ENCODE data around the gene MEI1. TPM values are rescaled to one million over a fixed set of nuclear protein-coding genes. Genes with fewer than 3 reads are reported as not detected.

MEI1 gene
- total and polyA plus RNA-seq, 9 of the 15 experiments (the other 6 are each of a cell fraction or from before 2014, with no cell fraction given) = 0.08 to 0.68 (median 0.18) TPM; not detected in 2

- CTCF ChIA-PET (ENCODE audit: low intra/inter-chr PET ratio) = no interaction called here
- no TSS peak for BruUV-seq (replicated peaks)
- in situ Hi-C loops (cut with MboI) (no loop called here), intact Hi-C loops (cut with micrococcal nuclease) (no loop called here)
- Histone ChIP-seq H4K20me1 (replicated peaks; ENCODE audit: control insufficient read depth, insufficient read depth, low read length) (no peaks in the 10 kb centered on the region), H3K27me3 (ENCODE audit: control insufficient read depth in 2 of 2, insufficient read depth in 2 of 2, low read length in 2 of 2) (no peaks in the 10 kb centered on the region), H3K4me3 (no peak overlapping the region), H3K36me3 (ENCODE audit: control insufficient read depth, insufficient read depth, low read length) (peaks cover 44% of the 10 kb centered on the region; the same call in 2 of the 3 replicates), H3K9ac (ENCODE audit: insufficient read depth in 1 of 2, low read depth in 2 of 2, low read length in 2 of 2) (no peak overlapping the region), H2AFZ (ENCODE audit: low read depth, low read length) (no peak overlapping the region), H3K79me2 (ENCODE audit: control insufficient read depth, insufficient read depth, low read length) (no peaks in the 10 kb centered on the region), H3K9me3 (replicated peaks; ENCODE audit: control insufficient read depth, insufficient read depth, low read depth, low read length) (no peaks in the 10 kb centered on the region), H3K4me1 (replicated peaks in 1 of 2; ENCODE audit: control insufficient read depth in 2 of 2, insufficient read depth in 2 of 2, low read length in 2 of 2) (no peaks in the 10 kb centered on the region; a peak in 1 of 5 replicates), H3K4me2 (ENCODE audit: insufficient read depth, low read length) (no peak overlapping the region), H3K27ac (ENCODE audit: extremely low read depth, low read depth, low read length) (no peak overlapping the region), H3K9me1 (ENCODE audit: control insufficient read depth, insufficient read depth, low read length) (peaks cover 5% of the 10 kb centered on the region)
- no peak for DNase-seq (ENCODE audit: extremely low read depth in 1 of 4, low spot score in 3 of 4)
- POLR2A ChIA-PET = no interaction called here
- no peak for ATAC-seq
- WGBS (ENCODE audit: insufficient coverage, low coverage, missing lambda C conversion rate) = 100% methylated on average over 1 of the region's 1 CpG
- no peak for TF ChIP-seq RBM22 (IDR thresholded peaks at IDR 0.05; ENCODE audit: low read depth, low read length, poor library complexity, severe bottlenecking)
- no peak for TF ChIP-seq FOSL1 (tag; conservative IDR thresholded peaks at IDR 0.05)
- TF ChIP-seq ZNF41 (CRISPR knock-in tag; conservative IDR thresholded peaks at IDR 0.05) = no peak
- no peak for TF ChIP-seq PHB (CRISPR knock-in tag; IDR thresholded peaks at IDR 0.05)
- TF ChIP-seq, protein P1, sequence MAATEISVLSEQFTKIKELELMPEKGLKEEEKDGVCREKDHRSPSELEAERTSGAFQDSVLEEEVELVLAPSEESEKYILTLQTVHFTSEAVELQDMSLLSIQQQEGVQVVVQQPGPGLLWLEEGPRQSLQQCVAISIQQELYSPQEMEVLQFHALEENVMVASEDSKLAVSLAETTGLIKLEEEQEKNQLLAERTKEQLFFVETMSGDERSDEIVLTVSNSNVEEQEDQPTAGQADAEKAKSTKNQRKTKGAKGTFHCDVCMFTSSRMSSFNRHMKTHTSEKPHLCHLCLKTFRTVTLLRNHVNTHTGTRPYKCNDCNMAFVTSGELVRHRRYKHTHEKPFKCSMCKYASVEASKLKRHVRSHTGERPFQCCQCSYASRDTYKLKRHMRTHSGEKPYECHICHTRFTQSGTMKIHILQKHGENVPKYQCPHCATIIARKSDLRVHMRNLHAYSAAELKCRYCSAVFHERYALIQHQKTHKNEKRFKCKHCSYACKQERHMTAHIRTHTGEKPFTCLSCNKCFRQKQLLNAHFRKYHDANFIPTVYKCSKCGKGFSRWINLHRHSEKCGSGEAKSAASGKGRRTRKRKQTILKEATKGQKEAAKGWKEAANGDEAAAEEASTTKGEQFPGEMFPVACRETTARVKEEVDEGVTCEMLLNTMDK (IDR thresholded peaks at IDR 0.05; ENCODE audit: borderline replicate concordance, insufficient read depth, low read depth, low read length, poor library complexity, severe bottlenecking) = no peak
- TF ChIP-seq, protein P2, sequence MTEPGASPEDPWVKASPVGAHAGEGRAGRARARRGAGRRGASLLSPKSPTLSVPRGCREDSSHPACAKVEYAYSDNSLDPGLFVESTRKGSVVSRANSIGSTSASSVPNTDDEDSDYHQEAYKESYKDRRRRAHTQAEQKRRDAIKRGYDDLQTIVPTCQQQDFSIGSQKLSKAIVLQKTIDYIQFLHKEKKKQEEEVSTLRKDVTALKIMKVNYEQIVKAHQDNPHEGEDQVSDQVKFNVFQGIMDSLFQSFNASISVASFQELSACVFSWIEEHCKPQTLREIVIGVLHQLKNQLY (CRISPR knock-in tag; conservative IDR thresholded peaks at IDR 0.05) = no peak
- TF ChIP-seq, protein P3, sequence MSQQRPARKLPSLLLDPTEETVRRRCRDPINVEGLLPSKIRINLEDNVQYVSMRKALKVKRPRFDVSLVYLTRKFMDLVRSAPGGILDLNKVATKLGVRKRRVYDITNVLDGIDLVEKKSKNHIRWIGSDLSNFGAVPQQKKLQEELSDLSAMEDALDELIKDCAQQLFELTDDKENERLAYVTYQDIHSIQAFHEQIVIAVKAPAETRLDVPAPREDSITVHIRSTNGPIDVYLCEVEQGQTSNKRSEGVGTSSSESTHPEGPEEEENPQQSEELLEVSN (IDR thresholded peaks at IDR 0.05; ENCODE audit: borderline replicate concordance in 1 of 2, extremely low read depth in 1 of 2, insufficient read depth in 1 of 2, insufficient read length in 1 of 2, low read depth in 1 of 2, low read length in 1 of 2, poor library complexity in 1 of 2, severe bottlenecking in 1 of 2) = no peak
- TF ChIP-seq PTRF (tag; IDR thresholded peaks at IDR 0.05) = no peak
- no peak for TF ChIP-seq FOXA3 (CRISPR knock-in tag; conservative IDR thresholded peaks at IDR 0.05 in 1 of 2, IDR thresholded peaks at IDR 0.05 in 1 of 2)
- no peak for TF ChIP-seq ILK (tag; IDR thresholded peaks at IDR 0.05; ENCODE audit: borderline replicate concordance, low read depth)
- no peak for TF ChIP-seq ZNF445 (CRISPR knock-in tag; IDR thresholded peaks at IDR 0.05; ENCODE audit: low read depth)
- no peak for TF ChIP-seq ELF1 (tag; IDR thresholded peaks at IDR 0.05)
- no peak for TF ChIP-seq HNRNPLL (IDR thresholded peaks at IDR 0.05; ENCODE audit: low read depth, low read length, poor library complexity, severe bottlenecking)
- TF ChIP-seq TRIM24 (IDR thresholded peaks at IDR 0.05) = no peak
- TF ChIP-seq FOXA1 (IDR thresholded peaks at IDR 0.05; ENCODE audit: borderline replicate concordance) = no peak
- no peak for TF ChIP-seq PML (IDR thresholded peaks at IDR 0.05; ENCODE audit: low read length)
- TF ChIP-seq ELF4 (CRISPR knock-in tag; IDR thresholded peaks at IDR 0.05) = no peak
- TF ChIP-seq SLC30A9 (CRISPR knock-in tag; IDR thresholded peaks at IDR 0.05) = no peak
- no peak for TF ChIP-seq ZNF785 (CRISPR knock-in tag; IDR thresholded peaks at IDR 0.05)
- TF ChIP-seq NCOA1 (IDR thresholded peaks at IDR 0.05; ENCODE audit: low read depth) = no peak
- no peak for FAIRE-seq
Measured at GRCh38 chr22:41816241-41816640, 116.9 kb downstream of the MEI1 start.

Data from K562 (cell line).